Panc1 (cell line): ENCODE measurements around the gene MCF2L. TPM values are rescaled to one million over a fixed set of nuclear protein-coding genes. Genes with fewer than 3 reads are reported as not detected.

Source experiments
- ATAC-seq: fragments of 200-7000 bp; cut with Tn5 transposase; 2 replicates; pipeline ENCODE4 v1.9.1; 2020; ENCODE audit warnings: mild to moderate bottlenecking, moderate library complexity
- BruUV-seq: library from RNA; stranded (reverse); fragments of 400-500 nt; replicated peaks from 2 replicates; lab custom pipeline; 2021; lab: Mats Ljungman, UMichigan
- CTCF ChIA-PET: fragments of 300-600 bp; sonication (Branson Sonifier 250); formaldehyde crosslinking; loops from one replicate; lab custom pipeline; 2022; ENCODE audit warnings: antibody characterized with exemption; lab: Charles Lee
- POLR2A ChIA-PET: fragments of 300-600 bp; sonication (Branson Sonifier 250); formaldehyde crosslinking; loops from one replicate; lab custom pipeline; 2022; ENCODE audit warnings: antibody characterized with exemption; lab: Charles Lee
- DNase-seq: peaks from one replicate; pipeline ENCODE4 v3.0.0-alpha.2; 2010; ENCODE audit warnings: low read depth, low spot score
- H3K27ac ChIP-seq: 2 replicates; pipeline ENCODE4 v1.5.1; 2011; ENCODE audit warnings: mild to moderate bottlenecking, low read length, inconsistent platforms
- H3K27me3 ChIP-seq: fragments of 200-500 bp; sonication (Bioruptor generic); 2 replicates; pipeline ENCODE4 v1.6.0; 2014; ENCODE audit warnings: low read length, inconsistent platforms; ENCODE audit not compliant: control insufficient read depth, insufficient read depth
- H3K36me3 ChIP-seq: fragments of 200-500 bp; sonication (Bioruptor generic); 2 replicates; pipeline ENCODE4 v1.5.1; 2014; ENCODE audit warnings: inconsistent platforms, mild to moderate bottlenecking, low read length, moderate library complexity; ENCODE audit not compliant: control insufficient read depth, insufficient read depth
- H3K4me1 ChIP-seq: 2 replicates; pipeline ENCODE4 v1.5.1; 2011; ENCODE audit warnings: inconsistent platforms, mild to moderate bottlenecking, low read length, moderate library complexity; ENCODE audit not compliant: control insufficient read depth, insufficient read depth
- H3K4me3 ChIP-seq, 2 experiments: 2 replicates each; pipeline ENCODE4 v1.5.1; 2011 to 2012; ENCODE audit warnings: low read depth in 2 of 2, low read length in 2 of 2, mild to moderate bottlenecking in 2 of 2, inconsistent platforms in 1 of 2, moderate library complexity in 1 of 2
- H3K9me3 ChIP-seq: fragments of 200-500 bp; sonication (Bioruptor generic); 2 replicates; pipeline ENCODE4 v1.5.1; 2014; ENCODE audit warnings: low read depth, mild to moderate bottlenecking, inconsistent platforms, low read length, moderate library complexity; ENCODE audit not compliant: control insufficient read depth, insufficient read depth
- POLR2AphosphoS5 ChIP-seq: IDR thresholded peaks from 2 replicates; pipeline ENCODE4 v1.6.1; 2012; ENCODE audit warnings: mild to moderate bottlenecking, low read depth, low read length, moderate library complexity
- SIN3A ChIP-seq: IDR thresholded peaks from 2 replicates; pipeline ENCODE4 v1.6.1; 2012; ENCODE audit warnings: low read depth, mild to moderate bottlenecking, low read length, moderate library complexity, borderline replicate concordance; ENCODE audit not compliant: insufficient read depth
- TCF7L2 ChIP-seq: IDR thresholded peaks from 2 replicates; pipeline ENCODE4 v1.6.1; 2011; ENCODE audit warnings: mild to moderate bottlenecking, low read depth, low read length, inconsistent platforms
- in situ Hi-C: cut with HindIII; loops from 2 replicates; pipeline ENCODE4 v1.10.0; 2016; ENCODE audit warnings: low sequenced_read_pairs, low pct_unique_long_range_greater_than_20kb
- intact Hi-C: fragments of 100-400 bp; cut with micrococcal nuclease; formaldehyde crosslinking; loops from one replicate; pipeline ENCODE4 v1.10.0; 2022; ENCODE audit not compliant: unreplicated experiment
- total RNA-seq: library from RNA; stranded (reverse); gene quantifications from one replicate; pipeline ENCODE4 v1.2.1, GENCODE V29; 2021; ENCODE audit not compliant: unreplicated experiment
- TF ChIP-seq, protein P1 (sequence below): fragments of 450-650 bp; IDR thresholded peaks from 2 replicates; pipeline ENCODE4 v1.5.1; 2017; ENCODE audit warnings: mild to moderate bottlenecking
- TF ChIP-seq, protein P2 (sequence below), 2 experiments: IDR thresholded peaks; 2 replicates each; pipeline ENCODE4 v1.6.1; 2011 to 2012; ENCODE audit warnings: low read depth in 2 of 2, control low read depth in 1 of 2, low read length in 1 of 2, mild to moderate bottlenecking in 1 of 2, moderate library complexity in 1 of 2; ENCODE audit not compliant: insufficient read depth in 1 of 2

The MCF2L gene
- total RNA-seq, 1 experiment from 2014 or later, result 0.57 TPM

DNA sequence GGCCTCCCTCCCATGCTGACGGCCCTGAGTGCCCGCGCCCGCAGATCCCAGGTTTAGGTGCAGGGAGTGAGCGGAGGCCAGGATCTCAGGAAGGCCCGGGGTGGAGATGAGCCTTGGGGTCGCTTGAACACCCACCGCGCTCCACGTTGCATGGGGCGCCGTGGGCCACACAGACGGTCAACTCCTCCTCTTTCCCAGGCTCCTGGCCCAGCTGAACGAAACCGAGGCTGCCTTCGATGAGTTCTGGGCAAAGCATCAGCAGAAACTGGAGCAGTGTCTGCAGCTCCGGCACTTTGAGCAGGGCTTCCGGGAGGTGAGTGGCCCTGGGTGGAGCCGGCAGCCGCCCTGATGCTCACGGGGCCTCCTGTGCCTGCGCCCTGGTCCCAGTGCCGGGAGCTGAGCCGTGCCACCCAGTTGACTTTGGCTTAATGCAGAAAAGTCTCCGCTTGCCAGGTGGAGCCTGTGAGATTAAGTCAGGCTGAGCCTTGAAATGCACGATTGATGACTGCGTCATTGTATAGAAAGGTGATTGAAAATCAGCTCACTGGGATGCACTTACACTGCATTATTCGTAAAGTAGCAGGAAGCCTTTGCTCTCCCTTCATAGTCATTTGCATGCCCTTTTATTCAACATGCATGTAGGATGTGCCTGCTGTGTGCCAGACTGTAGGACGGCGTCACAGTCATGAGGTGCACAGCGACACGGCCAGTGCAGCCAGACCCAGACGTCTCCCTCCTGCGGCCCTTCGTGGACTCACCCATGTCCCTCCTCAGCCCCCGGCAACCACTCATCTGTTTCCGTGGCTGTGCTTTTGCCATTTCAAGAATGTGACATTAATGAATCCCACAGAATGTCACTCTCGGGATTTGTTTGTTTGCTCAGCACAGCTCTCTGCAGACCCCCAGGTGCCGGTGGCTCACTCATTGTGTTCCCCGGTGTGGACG lies 101.1 kb downstream of the MCF2L start:
- POLR2A ChIA-PET, result no interaction called here
- TF ChIP-seq, protein P1, sequence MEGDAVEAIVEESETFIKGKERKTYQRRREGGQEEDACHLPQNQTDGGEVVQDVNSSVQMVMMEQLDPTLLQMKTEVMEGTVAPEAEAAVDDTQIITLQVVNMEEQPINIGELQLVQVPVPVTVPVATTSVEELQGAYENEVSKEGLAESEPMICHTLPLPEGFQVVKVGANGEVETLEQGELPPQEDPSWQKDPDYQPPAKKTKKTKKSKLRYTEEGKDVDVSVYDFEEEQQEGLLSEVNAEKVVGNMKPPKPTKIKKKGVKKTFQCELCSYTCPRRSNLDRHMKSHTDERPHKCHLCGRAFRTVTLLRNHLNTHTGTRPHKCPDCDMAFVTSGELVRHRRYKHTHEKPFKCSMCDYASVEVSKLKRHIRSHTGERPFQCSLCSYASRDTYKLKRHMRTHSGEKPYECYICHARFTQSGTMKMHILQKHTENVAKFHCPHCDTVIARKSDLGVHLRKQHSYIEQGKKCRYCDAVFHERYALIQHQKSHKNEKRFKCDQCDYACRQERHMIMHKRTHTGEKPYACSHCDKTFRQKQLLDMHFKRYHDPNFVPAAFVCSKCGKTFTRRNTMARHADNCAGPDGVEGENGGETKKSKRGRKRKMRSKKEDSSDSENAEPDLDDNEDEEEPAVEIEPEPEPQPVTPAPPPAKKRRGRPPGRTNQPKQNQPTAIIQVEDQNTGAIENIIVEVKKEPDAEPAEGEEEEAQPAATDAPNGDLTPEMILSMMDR, result no peak
- TF ChIP-seq, protein P2, sequence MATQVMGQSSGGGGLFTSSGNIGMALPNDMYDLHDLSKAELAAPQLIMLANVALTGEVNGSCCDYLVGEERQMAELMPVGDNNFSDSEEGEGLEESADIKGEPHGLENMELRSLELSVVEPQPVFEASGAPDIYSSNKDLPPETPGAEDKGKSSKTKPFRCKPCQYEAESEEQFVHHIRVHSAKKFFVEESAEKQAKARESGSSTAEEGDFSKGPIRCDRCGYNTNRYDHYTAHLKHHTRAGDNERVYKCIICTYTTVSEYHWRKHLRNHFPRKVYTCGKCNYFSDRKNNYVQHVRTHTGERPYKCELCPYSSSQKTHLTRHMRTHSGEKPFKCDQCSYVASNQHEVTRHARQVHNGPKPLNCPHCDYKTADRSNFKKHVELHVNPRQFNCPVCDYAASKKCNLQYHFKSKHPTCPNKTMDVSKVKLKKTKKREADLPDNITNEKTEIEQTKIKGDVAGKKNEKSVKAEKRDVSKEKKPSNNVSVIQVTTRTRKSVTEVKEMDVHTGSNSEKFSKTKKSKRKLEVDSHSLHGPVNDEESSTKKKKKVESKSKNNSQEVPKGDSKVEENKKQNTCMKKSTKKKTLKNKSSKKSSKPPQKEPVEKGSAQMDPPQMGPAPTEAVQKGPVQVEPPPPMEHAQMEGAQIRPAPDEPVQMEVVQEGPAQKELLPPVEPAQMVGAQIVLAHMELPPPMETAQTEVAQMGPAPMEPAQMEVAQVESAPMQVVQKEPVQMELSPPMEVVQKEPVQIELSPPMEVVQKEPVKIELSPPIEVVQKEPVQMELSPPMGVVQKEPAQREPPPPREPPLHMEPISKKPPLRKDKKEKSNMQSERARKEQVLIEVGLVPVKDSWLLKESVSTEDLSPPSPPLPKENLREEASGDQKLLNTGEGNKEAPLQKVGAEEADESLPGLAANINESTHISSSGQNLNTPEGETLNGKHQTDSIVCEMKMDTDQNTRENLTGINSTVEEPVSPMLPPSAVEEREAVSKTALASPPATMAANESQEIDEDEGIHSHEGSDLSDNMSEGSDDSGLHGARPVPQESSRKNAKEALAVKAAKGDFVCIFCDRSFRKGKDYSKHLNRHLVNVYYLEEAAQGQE (IDR thresholded peaks at IDR 0.05; ENCODE audit: insufficient read depth in 1 of 2, low read depth in 2 of 2, low read length in 1 of 2), result no peak
- TF ChIP-seq TCF7L2 (no peak), SIN3A (no peak), POLR2AphosphoS5 (no peak)
- ATAC-seq, result no peak
- intact Hi-C loops (no loop called here), in situ Hi-C loops (no loop called here)
- CTCF ChIA-PET, result no interaction called here
- Histone ChIP-seq H3K9me3 (no peaks in the 10 kb centered on the region), H3K27me3 (no peaks in the 10 kb centered on the region), H3K36me3 (no peaks in the 10 kb centered on the region), H3K4me1 (no peaks in the 10 kb centered on the region), H3K27ac (no peak overlapping the region), H3K4me3 (no peak overlapping the region)
- DNase-seq, result no peak
- BruUV-seq, result no TSS peak

DNA sequence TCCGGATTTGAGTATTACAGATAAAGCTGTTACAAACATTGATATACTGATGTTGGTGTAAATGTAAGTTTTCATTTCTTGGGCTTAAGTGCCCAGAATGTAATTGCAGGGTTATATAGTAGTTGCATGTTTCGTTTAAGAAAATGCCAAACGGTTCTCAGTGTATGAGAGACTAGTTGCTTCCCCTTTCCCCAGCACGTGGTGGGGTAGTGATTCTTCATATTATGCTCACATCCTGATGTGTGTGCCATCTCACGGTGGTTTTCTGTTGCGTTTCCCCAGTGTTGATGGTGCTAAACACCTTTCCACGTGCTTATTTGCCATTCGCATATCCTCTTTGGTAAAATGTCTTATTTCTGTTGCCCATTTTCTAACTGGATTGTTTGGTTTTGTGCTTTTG lies 101.8 kb downstream of the MCF2L start:
- POLR2A ChIA-PET, result no interaction called here
- in situ Hi-C loops, result no loop called here
- BruUV-seq, result no TSS peak

More for the DNA sequence above, 101.8 kb downstream of the MCF2L start:
- no peak for TF ChIP-seq POLR2AphosphoS5
- no peak for TF ChIP-seq TCF7L2
- TF ChIP-seq, protein P2 (IDR thresholded peaks at IDR 0.05; ENCODE audit: insufficient read depth in 1 of 2, low read depth in 2 of 2, low read length in 1 of 2), result no peak
- TF ChIP-seq, protein P1, result no peak
- no peak for TF ChIP-seq SIN3A
- H3K36me3 ChIP-seq, result no peaks in the 10 kb centered on the region
- no peak overlapping the region for H3K27ac ChIP-seq
- no peaks in the 10 kb centered on the region for H3K27me3 ChIP-seq
- no peaks in the 10 kb centered on the region for H3K9me3 ChIP-seq
- intact Hi-C loops, result no loop called here
- no peak overlapping the region for H3K4me3 ChIP-seq
- ATAC-seq (no peak), DNase-seq (no peak)
- no peaks in the 10 kb centered on the region for H3K4me1 ChIP-seq
- CTCF ChIA-PET, result no interaction called here
